DOHH2 (cell line): ENCODE measurements around the gene ACVR2A.

Experiments used
- CTCF ChIP-seq: fragments of 200-600 bp; sonication (generic); IDR thresholded peaks from one replicate; pipeline ENCODE4 v1.5.1; 2014; ENCODE audit warnings: antibody characterized with exemption, mild to moderate bottlenecking, low read depth, low read length; ENCODE audit not compliant: poor library complexity, severe bottlenecking
- EZH2phosphoT487 ChIP-seq: fragments of 200-600 bp; sonication (generic); IDR thresholded peaks from 2 replicates; pipeline ENCODE4 v1.6.1; 2017; ENCODE audit warnings: borderline replicate concordance, mild to moderate bottlenecking, antibody characterized with exemption, low read length, moderate library complexity, mixed read lengths

- TF ChIP-seq CTCF (no peak), EZH2phosphoT487 (no peak)
These were observed 662 bp downstream of the ACVR2A start for GRCh38 chr2:147845411-147845971.
